HepG2 (cell line): ENCODE results near the gene WNT3. TPM values are rescaled to one million over a fixed set of nuclear protein-coding genes. Genes with fewer than 3 reads are reported as not detected.

ENCODE experiments used
- ATAC-seq: fragments of 200-7000 bp; cut with Tn5 transposase; 3 replicates; pipeline ENCODE4 v1.9.1; 2020; ENCODE audit warnings: mild to moderate bottlenecking, moderate library complexity
- BruUV-seq: library from RNA; stranded (reverse); fragments of 400-500 nt; replicated peaks from 2 replicates; lab custom pipeline; 2021; lab: Mats Ljungman, UMichigan
- CTCF ChIA-PET: fragments of 300-600 bp; formaldehyde crosslinking; extraction: SDS; loops from one replicate; lab custom pipeline; 2021; ENCODE audit warnings: low total read pairs, inconsistent platforms, low intra/inter-chr PET ratio; lab: Yijun Ruan, JAX
- POLR2A ChIA-PET: fragments of 350-600 bp; sonication (Branson Sonifier 250); formaldehyde crosslinking; loops from one replicate; lab custom pipeline; 2020; ENCODE audit warnings: antibody characterized with exemption, inconsistent platforms; lab: Yijun Ruan, JAX
- DNase-seq: peaks from one replicate; pipeline ENCODE4 v3.0.0-alpha.2; 2015; ENCODE audit warnings: low spot score
- FAIRE-seq: peaks from 3 replicates; lab custom pipeline; 2011; peaks lifted over from hg19 to GRCh38; lab: Jason Lieb, UNC
- H2AFZ ChIP-seq: one replicate; pipeline ENCODE4 v1.6.1; 2011; ENCODE audit warnings: low read length, inconsistent platforms
- H3K27ac ChIP-seq: fragments of 300-600 bp; 3 replicates; pipeline ENCODE4 v1.8.0; 2011; ENCODE audit warnings: mixed run types, mild to moderate bottlenecking, mixed read lengths, low read length, inconsistent platforms; ENCODE audit not compliant: insufficient read depth; ENCODE audit errors: extremely low read length
- H3K27me3 ChIP-seq, 2 experiments: fragments of 200-600 bp in 1 of 2; 2 replicates in 1 of 2; 3 replicates in 1 of 2; pipeline versions ENCODE4 v1.6.0 to v1.8.0; 2011; ENCODE audit warnings: low read length in 2 of 2, mild to moderate bottlenecking in 2 of 2, moderate library complexity in 2 of 2, inconsistent platforms in 1 of 2; ENCODE audit not compliant: insufficient read depth in 2 of 2, control insufficient read depth in 1 of 2
- H3K36me3 ChIP-seq, 2 experiments: fragments of 200-600 bp in 1 of 2; replicated peaks in 1 of 2; 2 replicates in 1 of 2; 3 replicates in 1 of 2; pipeline versions ENCODE4 v1.5.1 to v1.8.0; 2011; ENCODE audit warnings: low read length in 2 of 2, inconsistent platforms in 1 of 2; ENCODE audit not compliant: insufficient read depth in 2 of 2, control insufficient read depth in 1 of 2
- H3K4me1 ChIP-seq: 2 replicates; pipeline ENCODE4 v1.5.1; 2012; ENCODE audit warnings: low read length, inconsistent platforms; ENCODE audit not compliant: insufficient read depth
- H3K4me2 ChIP-seq: 2 replicates; pipeline ENCODE4 v1.6.0; 2011; ENCODE audit warnings: low read depth, low read length, inconsistent platforms
- H3K4me3 ChIP-seq, 3 experiments: fragments of 200-600 bp in 1 of 3; sonication (generic), shearing (Covaris generic) in 1 of 3; replicated peaks in 1 of 3; 2 replicates each; pipeline ENCODE4 v1.5.1; 2011 to 2016; ENCODE audit warnings: low read length in 3 of 3, inconsistent platforms in 2 of 3, low read depth in 2 of 3, mild to moderate bottlenecking in 2 of 3, control low read depth in 1 of 3, mixed read lengths in 1 of 3; ENCODE audit not compliant: insufficient read depth in 1 of 3
- H3K79me2 ChIP-seq: one replicate; pipeline ENCODE4 v1.6.1; 2011; ENCODE audit warnings: low read length, inconsistent platforms; ENCODE audit not compliant: insufficient read depth
- H3K9ac ChIP-seq: 2 replicates; pipeline ENCODE4 v1.6.0; 2011; ENCODE audit warnings: mild to moderate bottlenecking, low read depth, low read length, inconsistent platforms; ENCODE audit not compliant: insufficient read depth
- H3K9me3 ChIP-seq: 2 replicates; pipeline ENCODE4 v1.5.1; 2012; ENCODE audit warnings: mild to moderate bottlenecking, low read length
- H4K20me1 ChIP-seq: 2 replicates; pipeline ENCODE4 v1.6.0; 2011; ENCODE audit warnings: inconsistent platforms, mild to moderate bottlenecking, low read length, moderate library complexity; ENCODE audit not compliant: insufficient read depth
- ADNP ChIP-seq: sonication (generic); formaldehyde crosslinking; IDR thresholded peaks from 2 replicates; pipeline ENCODE4 v1.4.0; 2020; ENCODE audit warnings: missing genetic modification reagents
- EHMT2 ChIP-seq: fragments of 200-600 bp; sonication (generic); IDR thresholded peaks from 2 replicates; pipeline ENCODE4 v1.7.0; 2017; ENCODE audit warnings: antibody characterized with exemption, low read depth, low read length, borderline replicate concordance
- IRF9 ChIP-seq: sonication (generic); formaldehyde crosslinking; IDR thresholded peaks from 2 replicates; pipeline ENCODE4 v1.8.0; 2022; ENCODE audit warnings: missing genetic modification reagents, mild to moderate bottlenecking, borderline replicate concordance
- KDM2A ChIP-seq: sonication (generic); formaldehyde crosslinking; IDR thresholded peaks from 2 replicates; pipeline ENCODE4 v1.4.0; 2020; ENCODE audit warnings: low read depth, missing genetic modification reagents, borderline replicate concordance
- KMT2B ChIP-seq: IDR thresholded peaks from 2 replicates; pipeline ENCODE4 v1.6.1; 2016; ENCODE audit warnings: missing genetic modification reagents, missing compliant biosample characterization
- REL ChIP-seq: sonication (generic); formaldehyde crosslinking; conservative IDR thresholded peaks from 2 replicates; pipeline ENCODE4 v1.8.0; 2022; ENCODE audit warnings: mild to moderate bottlenecking, missing genetic modification reagents, moderate library complexity
- SP1 ChIP-seq, 2 experiments: fragments of 450-650 bp in 1 of 2; sonication (generic) in 1 of 2; formaldehyde crosslinking in 1 of 2; IDR thresholded peaks; 2 replicates each; pipeline versions ENCODE4 v1.4.0 to v1.6.1; 2016 to 2020; ENCODE audit warnings: missing genetic modification reagents in 1 of 2
- SP4 ChIP-seq: sonication (generic); formaldehyde crosslinking; IDR thresholded peaks from 2 replicates; pipeline ENCODE4 v1.8.1; 2023; ENCODE audit warnings: mild to moderate bottlenecking, missing genetic modification reagents
- TIGD3 ChIP-seq: sonication (generic); formaldehyde crosslinking; IDR thresholded peaks from 2 replicates; pipeline ENCODE4 v1.5.1; 2020; ENCODE audit warnings: mild to moderate bottlenecking, missing genetic modification reagents, borderline replicate concordance
- ZBTB20 ChIP-seq: sonication (generic); formaldehyde crosslinking; IDR thresholded peaks from 2 replicates; pipeline ENCODE4 v1.8.1; 2023; ENCODE audit warnings: missing genetic modification reagents, low read depth, mild to moderate bottlenecking, borderline replicate concordance
- ZNF383 ChIP-seq: sonication (generic); formaldehyde crosslinking; IDR thresholded peaks from 2 replicates; pipeline ENCODE4 v1.4.0; 2020; ENCODE audit warnings: missing genetic modification reagents, mild to moderate bottlenecking, borderline replicate concordance
- ZNF713 ChIP-seq: sonication (generic); formaldehyde crosslinking; IDR thresholded peaks from 2 replicates; pipeline ENCODE4 v1.4.0; 2020; ENCODE audit warnings: mild to moderate bottlenecking, missing genetic modification reagents
- ZNF772 ChIP-seq: sonication (generic); formaldehyde crosslinking; IDR thresholded peaks from 2 replicates; pipeline ENCODE4 v1.5.0; 2020; ENCODE audit warnings: mild to moderate bottlenecking, missing genetic modification reagents
- ZNF790 ChIP-seq: sonication (generic); formaldehyde crosslinking; IDR thresholded peaks from 2 replicates; pipeline ENCODE4 v1.8.0; 2022; ENCODE audit warnings: missing genetic modification reagents, mild to moderate bottlenecking, borderline replicate concordance
- WGBS: methylation state at CpG from one replicate; pipeline ENCODE4 v1.1.6; 2017; ENCODE audit warnings: low lambda C conversion rate; 5-methylcytosine and 5-hydroxymethylcytosine counted together
- in situ Hi-C: cut with HindIII; loops from 2 replicates; pipeline ENCODE4 v1.10.0; 2017; ENCODE audit warnings: low pct_unique_long_range_greater_than_20kb; ENCODE audit not compliant: extremely low pct_ligation_motif_present
- intact Hi-C: fragments of 100-400 bp; cut with micrococcal nuclease; formaldehyde crosslinking; loops from one replicate; pipeline ENCODE4 v1.10.0; 2022; ENCODE audit not compliant: unreplicated experiment
- polyA plus RNA-seq, 8 experiments: library from polyadenylated mRNA; depleted of rRNA in 3 of 8; stranded (reverse) in 7 of 8; unstranded in 1 of 8; fragments of >200 nt; fragmentation: Illumina TruSeq in 4 of 8; extraction: Trizol in 4 of 8; gene quantifications; 2 replicates each; pipeline versions ENCODE4 v1.2.1 to v1.2.3, GENCODE V29; 2011 to 2016; ENCODE audit warnings: low read depth in 4 of 8, missing spikeins in 1 of 8, mixed read lengths in 1 of 8; ENCODE audit not compliant: insufficient read depth in 1 of 8
- total RNA-seq, 5 experiments: library from RNA; depleted of rRNA; stranded (reverse); fragments of >200 nt; fragmentation: Illumina TruSeq; extraction: Trizol; gene quantifications; 2 replicates each; pipeline ENCODE4 v1.2.3, GENCODE V29; 2016; ENCODE audit warnings: low read depth in 1 of 5
- TF ChIP-seq, protein P1 (sequence below): sonication (generic); formaldehyde crosslinking; IDR thresholded peaks from 2 replicates; pipeline ENCODE4 v1.5.1; 2020; ENCODE audit warnings: missing genetic modification reagents, mild to moderate bottlenecking, borderline replicate concordance
- TF ChIP-seq, protein P2 (sequence below): IDR thresholded peaks from 2 replicates; pipeline ENCODE4 v1.6.1; 2016; ENCODE audit warnings: missing compliant biosample characterization, missing genetic modification reagents, borderline replicate concordance

WNT3 gene
- total and polyA plus RNA-seq, 2 of the 13 experiments (the other 11 are each of a cell fraction or from before 2014, with no cell fraction given): 8.5 to 10.3 TPM

GRCh38 chr17:46733837-46734475 is 84.5 kb downstream of the WNT3 start (continued):
- TF ChIP-seq ZNF713 (CRISPR knock-in tag): no peak

GRCh38 chr17:46732754-46733398 is 85.6 kb downstream of the WNT3 start:
- ChIA-PET POLR2A (interaction anchor here (0.6 kb wide), 1 partner anchor 15 kb away, joined by 3 read pairs; no protein-coding TSS in a partner anchor), CTCF (no interaction called here)
- no peaks in the 10 kb centered on the region for H3K9me3 ChIP-seq
- no TSS peak for BruUV-seq
- 97% methylated on average over 7 of the region's 7 CpGs for WGBS
- H4K20me1 ChIP-seq: no peaks in the 10 kb centered on the region
- H3K4me1 ChIP-seq: no peaks in the 10 kb centered on the region
- intact Hi-C loops: no loop called here
- H3K27me3 ChIP-seq: no peaks in the 10 kb centered on the region
- no peak overlapping the region for H3K4me2 ChIP-seq
- no peak for ATAC-seq
- H2AFZ ChIP-seq: no peak overlapping the region
- no peaks in the 10 kb centered on the region for H3K79me2 ChIP-seq
- H3K27ac ChIP-seq: no peak overlapping the region
- no peak for FAIRE-seq
- no peak overlapping the region for H3K9ac ChIP-seq
- H3K36me3 ChIP-seq: peaks cover 1 to 9% of the 10 kb centered on the region in 2 experiments; a peak in 3 of 5 replicates
- DNase-seq: no peak
- H3K4me3 ChIP-seq: no peak overlapping the region
- in situ Hi-C loops: loop anchor here (10.0 kb wide), 1 partner anchor 52 kb away; no protein-coding TSS in a partner anchor
- TF ChIP-seq KMT2B (CRISPR knock-in tag) (no peak), KDM2A (CRISPR knock-in tag) (no peak), SP1 (IDR thresholded peaks at IDR 0.05) (no peak), SP1 (CRISPR knock-in tag; IDR thresholded peaks at IDR 0.05) (no peak), TIGD3 (CRISPR knock-in tag) (no peak), ZNF772 (no peak), IRF9 (CRISPR knock-in tag) (no peak), ADNP (CRISPR knock-in tag) (no peak), SP4 (no peak), ZNF790 (CRISPR knock-in tag) (no peak), ZNF383 (no peak), ZBTB20 (CRISPR knock-in tag) (no peak), EHMT2 (no peak), REL (CRISPR knock-in tag) (no peak)
- TF ChIP-seq, protein P1, sequence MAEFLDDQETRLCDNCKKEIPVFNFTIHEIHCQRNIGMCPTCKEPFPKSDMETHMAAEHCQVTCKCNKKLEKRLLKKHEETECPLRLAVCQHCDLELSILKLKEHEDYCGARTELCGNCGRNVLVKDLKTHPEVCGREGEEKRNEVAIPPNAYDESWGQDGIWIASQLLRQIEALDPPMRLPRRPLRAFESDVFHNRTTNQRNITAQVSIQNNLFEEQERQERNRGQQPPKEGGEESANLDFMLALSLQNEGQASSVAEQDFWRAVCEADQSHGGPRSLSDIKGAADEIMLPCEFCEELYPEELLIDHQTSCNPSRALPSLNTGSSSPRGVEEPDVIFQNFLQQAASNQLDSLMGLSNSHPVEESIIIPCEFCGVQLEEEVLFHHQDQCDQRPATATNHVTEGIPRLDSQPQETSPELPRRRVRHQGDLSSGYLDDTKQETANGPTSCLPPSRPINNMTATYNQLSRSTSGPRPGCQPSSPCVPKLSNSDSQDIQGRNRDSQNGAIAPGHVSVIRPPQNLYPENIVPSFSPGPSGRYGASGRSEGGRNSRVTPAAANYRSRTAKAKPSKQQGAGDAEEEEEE (CRISPR knock-in tag): no peak
- TF ChIP-seq, protein P2, sequence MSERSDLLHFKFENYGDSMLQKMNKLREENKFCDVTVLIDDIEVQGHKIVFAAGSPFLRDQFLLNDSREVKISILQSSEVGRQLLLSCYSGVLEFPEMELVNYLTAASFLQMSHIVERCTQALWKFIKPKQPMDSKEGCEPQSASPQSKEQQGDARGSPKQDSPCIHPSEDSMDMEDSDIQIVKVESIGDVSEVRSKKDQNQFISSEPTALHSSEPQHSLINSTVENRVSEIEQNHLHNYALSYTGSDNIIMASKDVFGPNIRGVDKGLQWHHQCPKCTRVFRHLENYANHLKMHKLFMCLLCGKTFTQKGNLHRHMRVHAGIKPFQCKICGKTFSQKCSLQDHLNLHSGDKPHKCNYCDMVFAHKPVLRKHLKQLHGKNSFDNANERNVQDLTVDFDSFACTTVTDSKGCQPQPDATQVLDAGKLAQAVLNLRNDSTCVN (CRISPR knock-in tag): no peak
